ENCODE measurements around the gene B9D2. TPM values are rescaled to one million over a fixed set of nuclear protein-coding genes. Genes with fewer than 3 reads are reported as not detected.
"Not testable (repeated sequence)": the region's sequence is repeated elsewhere in the genome, so short reads cannot be mapped to it uniquely, and the experiment has no call there.

The B9D2 gene
- total RNA-seq, 1 experiment from 2014 or later = 4.4 TPM

DNA sequence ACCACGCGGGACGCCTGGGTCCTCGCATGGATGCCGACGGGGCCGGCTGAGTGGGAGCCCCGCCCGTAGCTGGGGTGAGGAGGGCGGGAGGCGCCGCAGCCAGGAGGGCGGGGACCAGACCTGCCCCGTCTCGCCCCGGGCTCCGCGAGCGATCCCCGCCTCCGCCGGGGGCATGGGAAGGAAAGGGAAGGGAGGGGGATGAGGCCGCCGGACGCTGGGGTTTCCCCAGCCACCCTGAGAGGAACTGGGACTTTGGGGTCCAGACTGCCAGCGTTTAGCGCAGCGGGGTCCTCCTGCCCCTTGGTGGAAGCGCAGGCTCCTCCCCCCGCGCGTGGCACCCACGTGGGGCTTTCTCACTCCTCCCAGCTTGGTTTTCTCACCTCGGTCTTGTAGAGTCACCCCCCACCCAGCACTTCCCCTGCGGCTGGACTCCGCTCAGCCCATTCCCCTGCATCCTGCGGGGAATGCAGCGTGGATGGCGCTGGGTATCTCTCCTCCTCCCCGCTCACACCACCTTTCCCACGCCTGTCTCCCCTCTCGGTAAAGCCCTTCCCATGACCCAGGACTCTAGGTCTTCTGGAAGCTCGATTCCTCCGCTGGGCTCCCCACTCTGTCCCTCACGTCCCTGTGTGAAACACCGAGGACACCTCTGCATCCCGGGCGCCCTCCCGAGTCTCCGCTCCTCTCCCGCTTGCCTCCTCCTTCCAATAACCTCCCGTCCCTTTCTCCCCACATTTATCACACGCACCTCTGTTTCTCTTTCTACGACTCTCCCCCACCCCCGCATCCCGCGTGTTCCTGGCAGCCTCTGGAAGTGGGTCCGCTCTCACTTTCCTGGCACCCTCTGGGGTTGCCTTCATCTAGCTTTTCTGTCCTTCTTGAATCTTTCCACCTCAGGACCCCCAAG lies 12.4 kb downstream of the B9D2 start:
- H2AFZ ChIP-seq (ENCODE audit: low read length) = peak overlapping the region; percentile 69
- peak overlapping the region; percentile 94 for H3K4me2 ChIP-seq (ENCODE audit: low read length)
- no peaks in the 10 kb centered on the region for H4K20me1 ChIP-seq (ENCODE audit: low read length)
- intact Hi-C loops (cut with micrococcal nuclease) = loop anchor here (2.0 kb wide), 1 partner anchor 25 kb away; no protein-coding TSS in a partner anchor
- H3K9me3 ChIP-seq (ENCODE audit: low read length) = no peaks in the 10 kb centered on the region
- DNase-seq (peak; percentile 35), ATAC-seq (peak; percentile 43)
- BruUV-seq (replicated peaks) = no TSS peak
- CTCF ChIA-PET = interaction anchor here (1.3 to 1.5 kb wide), 2 partner anchors 30 to 41 kb away, joined by 3 to 6 read pairs; partner anchors contain the start of gene CCDC97
- H3K9ac ChIP-seq (ENCODE audit: low read length) = peak overlapping the region; percentile 74
- peaks cover 40% of the 10 kb centered on the region for H3K79me2 ChIP-seq (ENCODE audit: low read length)
- peak overlapping the region; percentile 86 for H3K4me3 ChIP-seq (ENCODE audit: low read length)
- H3K9me2 ChIP-seq (replicated peaks; ENCODE audit: low read length) = no peaks in the 10 kb centered on the region
- no peaks in the 10 kb centered on the region for H3K36me3 ChIP-seq (ENCODE audit: low read depth, low read length)
- POLR2A ChIA-PET (ENCODE audit: unreplicated experiment) = interaction anchor here (0.6 kb wide), 1 partner anchor 46 kb away, joined by 3 read pairs; no protein-coding TSS in a partner anchor
- no peak overlapping the region for H3K27ac ChIP-seq (ENCODE audit: low read length)
- no peaks in the 10 kb centered on the region for H3F3A ChIP-seq (ENCODE audit: low read length, unreplicated experiment)
- H3K4me1 ChIP-seq (ENCODE audit: insufficient read depth, low read length) = 0 out of 2 replicates have a peak, but pooled peaks cover 4% of the 10 kb centered on the region
- TF ChIP-seq EZH2phosphoT487 (IDR thresholded peaks at IDR 0.05; ENCODE audit: borderline replicate concordance, low read length) (no peak), EZH2 (IDR thresholded peaks at IDR 0.05; ENCODE audit: low read length, unreplicated experiment) (no peak)
- TF ChIP-seq, protein P1, sequence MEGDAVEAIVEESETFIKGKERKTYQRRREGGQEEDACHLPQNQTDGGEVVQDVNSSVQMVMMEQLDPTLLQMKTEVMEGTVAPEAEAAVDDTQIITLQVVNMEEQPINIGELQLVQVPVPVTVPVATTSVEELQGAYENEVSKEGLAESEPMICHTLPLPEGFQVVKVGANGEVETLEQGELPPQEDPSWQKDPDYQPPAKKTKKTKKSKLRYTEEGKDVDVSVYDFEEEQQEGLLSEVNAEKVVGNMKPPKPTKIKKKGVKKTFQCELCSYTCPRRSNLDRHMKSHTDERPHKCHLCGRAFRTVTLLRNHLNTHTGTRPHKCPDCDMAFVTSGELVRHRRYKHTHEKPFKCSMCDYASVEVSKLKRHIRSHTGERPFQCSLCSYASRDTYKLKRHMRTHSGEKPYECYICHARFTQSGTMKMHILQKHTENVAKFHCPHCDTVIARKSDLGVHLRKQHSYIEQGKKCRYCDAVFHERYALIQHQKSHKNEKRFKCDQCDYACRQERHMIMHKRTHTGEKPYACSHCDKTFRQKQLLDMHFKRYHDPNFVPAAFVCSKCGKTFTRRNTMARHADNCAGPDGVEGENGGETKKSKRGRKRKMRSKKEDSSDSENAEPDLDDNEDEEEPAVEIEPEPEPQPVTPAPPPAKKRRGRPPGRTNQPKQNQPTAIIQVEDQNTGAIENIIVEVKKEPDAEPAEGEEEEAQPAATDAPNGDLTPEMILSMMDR (conservative IDR thresholded peaks at IDR 0.05; ENCODE audit: low read depth, low read length) = no peak
- no peaks in the 10 kb centered on the region for H3K27me3 ChIP-seq (ENCODE audit: low read length)

DNA sequence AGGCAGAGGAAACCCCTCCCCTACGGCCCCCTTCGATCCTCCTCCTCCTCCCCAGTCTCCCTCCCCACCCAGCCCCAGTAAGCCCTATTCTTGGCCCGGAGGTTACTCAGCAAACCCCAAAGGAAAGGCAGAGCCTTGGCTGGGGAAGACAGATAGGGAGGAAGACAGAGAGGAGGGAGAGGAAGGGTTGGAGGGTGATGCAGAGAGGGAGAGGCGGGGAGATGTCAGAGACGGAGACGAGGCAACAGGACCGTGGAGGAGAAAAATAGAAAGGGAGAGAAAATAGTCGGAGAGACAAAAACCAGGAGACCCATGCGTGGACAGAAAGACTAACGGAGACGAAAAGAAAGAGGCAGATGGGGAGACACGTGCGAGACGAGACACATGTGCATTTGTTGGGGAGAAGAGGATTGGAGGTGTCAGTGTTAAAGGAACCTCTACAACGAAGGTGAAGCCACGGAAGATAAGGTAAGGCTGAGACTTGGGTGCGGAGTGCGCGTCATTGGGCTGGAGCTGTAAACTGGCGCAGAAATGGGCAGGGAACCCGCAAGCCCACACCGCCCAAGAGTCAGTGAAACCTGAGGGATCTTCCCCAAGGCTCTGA lies 13.1 kb downstream of the B9D2 start:
- CTCF ChIA-PET = no interaction called here
- no peak for DNase-seq
- Histone ChIP-seq H3K4me3 (ENCODE audit: low read length) (peak overlapping the region; percentile 86), H2AFZ (ENCODE audit: low read length) (peak overlapping the region; percentile 69; the same call in 1 of the 2 replicates), H3K27ac (ENCODE audit: low read length) (no peak overlapping the region), H3K27me3 (ENCODE audit: low read length) (no peaks in the 10 kb centered on the region), H3K4me1 (ENCODE audit: insufficient read depth, low read length) (0 out of 2 replicates have a peak, but pooled peaks cover 4% of the 10 kb centered on the region), H3K36me3 (ENCODE audit: low read depth, low read length) (no peaks in the 10 kb centered on the region), H3K9ac (ENCODE audit: low read length) (peak overlapping the region; percentile 74), H3K9me3 (ENCODE audit: low read length) (no peaks in the 10 kb centered on the region), H4K20me1 (ENCODE audit: low read length) (no peaks in the 10 kb centered on the region), H3K4me2 (ENCODE audit: low read length) (peak overlapping the region; percentile 94), H3F3A (ENCODE audit: low read length, unreplicated experiment) (no peaks in the 10 kb centered on the region), H3K79me2 (ENCODE audit: low read length) (peaks cover 40% of the 10 kb centered on the region), H3K9me2 (replicated peaks; ENCODE audit: low read length) (no peaks in the 10 kb centered on the region)
- TF ChIP-seq EZH2 (IDR thresholded peaks at IDR 0.05; ENCODE audit: low read length, unreplicated experiment) = no peak
- no peak for TF ChIP-seq EZH2phosphoT487 (IDR thresholded peaks at IDR 0.05; ENCODE audit: borderline replicate concordance, low read length)
- TF ChIP-seq, protein P1 (conservative IDR thresholded peaks at IDR 0.05; ENCODE audit: low read depth, low read length) = no peak
- no peak for ATAC-seq
- BruUV-seq (replicated peaks) = no TSS peak
- intact Hi-C loops (cut with micrococcal nuclease) = loop anchor here (2.0 kb wide), 1 partner anchor 24 kb away; no protein-coding TSS in a partner anchor
- POLR2A ChIA-PET (ENCODE audit: unreplicated experiment) = interaction anchor here (0.6 kb wide), 1 partner anchor 45 kb away, joined by 3 read pairs; no protein-coding TSS in a partner anchor

DNA sequence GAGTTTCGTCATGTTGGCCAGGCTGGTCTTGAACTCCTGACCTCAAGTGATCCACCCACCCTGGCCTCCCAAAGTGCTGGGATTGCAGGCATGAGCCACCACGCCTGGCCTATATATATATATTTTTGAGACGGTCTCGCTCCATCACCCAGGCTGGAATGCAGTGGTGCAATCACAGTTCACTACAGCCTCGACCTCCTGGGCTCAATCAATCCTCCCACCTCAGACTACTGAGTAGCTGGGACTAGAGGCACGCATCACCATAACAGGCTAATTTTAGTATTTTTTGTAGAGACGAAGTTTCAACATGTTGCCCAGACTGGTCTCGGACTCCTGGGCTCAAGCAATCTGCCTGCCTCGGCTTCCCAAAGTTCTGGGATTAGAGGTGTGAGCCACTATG lies 17.0 kb downstream of the B9D2 start:
- H4K20me1 ChIP-seq (ENCODE audit: low read length); H3K36me3 ChIP-seq (ENCODE audit: low read depth, low read length); H3F3A ChIP-seq (ENCODE audit: low read length, unreplicated experiment); DNase-seq; CTCF ChIA-PET; H3K9ac ChIP-seq (ENCODE audit: low read length); POLR2A ChIA-PET (ENCODE audit: unreplicated experiment); ATAC-seq; H3K4me1 ChIP-seq (ENCODE audit: insufficient read depth, low read length); H3K9me3 ChIP-seq (ENCODE audit: low read length); H3K27me3 ChIP-seq (ENCODE audit: low read length); H3K4me2 ChIP-seq (ENCODE audit: low read length); H3K27ac ChIP-seq (ENCODE audit: low read length); BruUV-seq (replicated peaks); intact Hi-C loops (cut with micrococcal nuclease); H2AFZ ChIP-seq (ENCODE audit: low read length); H3K4me3 ChIP-seq (ENCODE audit: low read length); H3K9me2 ChIP-seq (replicated peaks; ENCODE audit: low read length): not testable (repeated sequence)
- peaks cover 25% of the 10 kb centered on the region for H3K79me2 ChIP-seq (ENCODE audit: low read length)

Measured in PC-3 (cell line).